SK-N-MC (cell line): ENCODE measurements around the gene ADAM33.

Experiments
- DNase-seq: peaks from one replicate; pipeline ENCODE4 v3.0.0-alpha.2; 2011; ENCODE audit warnings: low read depth, low spot score
- H3K27ac ChIP-seq: fragments of 200-600 bp; sonication (generic); 2 replicates; pipeline ENCODE4 v1.5.1; 2016; ENCODE audit warnings: mixed run types
- H3K36me3 ChIP-seq: fragments of 200-600 bp; sonication (generic); 2 replicates; pipeline ENCODE4 v1.6.1; 2017; ENCODE audit warnings: antibody characterized with exemption, low read length, mixed read lengths; ENCODE audit not compliant: insufficient read depth
- H3K4me3 ChIP-seq: fragments of 200-600 bp; sonication (generic); 2 replicates; pipeline ENCODE4 v1.5.1; 2016
- H3K9ac ChIP-seq: fragments of 200-600 bp; sonication (generic); 2 replicates; pipeline ENCODE4 v1.8.0; 2017; ENCODE audit warnings: mixed run types, mixed read lengths; ENCODE audit not compliant: insufficient read length
- H3K9me3 ChIP-seq: fragments of 200-600 bp; sonication (generic); 2 replicates; pipeline ENCODE4 v1.6.1; 2017; ENCODE audit warnings: low read depth, mild to moderate bottlenecking, antibody characterized with exemption, low read length, moderate library complexity, mixed read lengths
- EZH2 ChIP-seq: fragments of 200-600 bp; sonication (generic); IDR thresholded peaks from one replicate; pipeline ENCODE4 v1.6.1; 2017; ENCODE audit warnings: antibody characterized with exemption
- FOXP2 ChIP-seq: optimal IDR thresholded peaks from 2 replicates; pipeline ENCODE3; 2011; ENCODE audit warnings: mild to moderate bottlenecking, moderate library complexity; ENCODE audit not compliant: insufficient read depth; ENCODE audit errors: extremely low read length, control extremely low read depth
- POLR2AphosphoS5 ChIP-seq: IDR thresholded peaks from 2 replicates; pipeline ENCODE4 v1.6.1; 2012; ENCODE audit warnings: mild to moderate bottlenecking, low read depth, low read length, borderline replicate concordance

Gene ADAM33

GRCh38 chr20:3651204-3651962 is 30.4 kb downstream of the ADAM33 start:
- Histone ChIP-seq H3K27ac (no peak overlapping the region), H3K9ac (no peak overlapping the region), H3K4me3 (no peak overlapping the region), H3K9me3 (no peaks in the 10 kb centered on the region), H3K36me3 (no peaks in the 10 kb centered on the region)
- no peak for DNase-seq
- no peak for TF ChIP-seq EZH2
- no peak for TF ChIP-seq FOXP2
- no peak for TF ChIP-seq POLR2AphosphoS5

- DNase-seq: no peak
- no peak overlapping the region for H3K4me3 ChIP-seq
- TF ChIP-seq POLR2AphosphoS5 (no peak), FOXP2 (no peak), EZH2 (no peak)
- H3K9ac ChIP-seq: no peak overlapping the region
- H3K9me3 ChIP-seq: no peaks in the 10 kb centered on the region
- no peak overlapping the region for H3K27ac ChIP-seq
- H3K36me3 ChIP-seq: no peaks in the 10 kb centered on the region
These were observed 32.9 kb downstream of the ADAM33 start for GRCh38 chr20:3648951-3649350.

GRCh38 chr20:3647473-3647872 is 34.3 kb downstream of the ADAM33 start:
- DNase-seq: no peak
- no peak for TF ChIP-seq POLR2AphosphoS5
- no peak for TF ChIP-seq EZH2
- no peak for TF ChIP-seq FOXP2
- Histone ChIP-seq H3K36me3 (no peaks in the 10 kb centered on the region), H3K27ac (no peak overlapping the region), H3K9me3 (no peaks in the 10 kb centered on the region), H3K4me3 (no peak overlapping the region), H3K9ac (no peak overlapping the region)

- no peaks in the 10 kb centered on the region for H3K36me3 ChIP-seq
- DNase-seq: no peak
- H3K9ac ChIP-seq: no peak overlapping the region
- no peaks in the 10 kb centered on the region for H3K9me3 ChIP-seq
- no peak overlapping the region for H3K27ac ChIP-seq
- no peak overlapping the region for H3K4me3 ChIP-seq
- TF ChIP-seq EZH2: no peak
- no peak for TF ChIP-seq POLR2AphosphoS5
- no peak for TF ChIP-seq FOXP2
These were observed 35.2 kb downstream of the ADAM33 start for GRCh38 chr20:3646651-3647050.

- TF ChIP-seq EZH2: no peak
- no peak for TF ChIP-seq FOXP2
- no peak for TF ChIP-seq POLR2AphosphoS5
- DNase-seq: no peak
- Histone ChIP-seq H3K27ac (no peak overlapping the region), H3K9me3 (no peaks in the 10 kb centered on the region), H3K4me3 (no peak overlapping the region), H3K9ac (no peak overlapping the region), H3K36me3 (no peaks in the 10 kb centered on the region)
These were observed 35.8 kb downstream of the ADAM33 start for GRCh38 chr20:3646067-3646440.

GRCh38 chr20:3645309-3646066 is 36.3 kb downstream of the ADAM33 start:
- Histone ChIP-seq H3K9me3 (no peaks in the 10 kb centered on the region; the same call in 1 of the 2 replicates), H3K9ac (no peak overlapping the region), H3K4me3 (no peak overlapping the region), H3K36me3 (0 out of 2 replicates have a peak, but pooled peaks cover 2% of the 10 kb centered on the region), H3K27ac (no peak overlapping the region)
- TF ChIP-seq EZH2 (no peak), POLR2AphosphoS5 (no peak), FOXP2 (no peak)
- DNase-seq: no peak

- TF ChIP-seq FOXP2 (no peak), POLR2AphosphoS5 (no peak), EZH2 (no peak)
- Histone ChIP-seq H3K9me3 (no peaks in the 10 kb centered on the region; the same call in 1 of the 2 replicates), H3K36me3 (0 out of 2 replicates have a peak, but pooled peaks cover 3% of the 10 kb centered on the region), H3K27ac (no peak overlapping the region), H3K4me3 (no peak overlapping the region), H3K9ac (no peak overlapping the region)
- no peak for DNase-seq
These were observed 41.6 kb downstream of the ADAM33 start for GRCh38 chr20:3640259-3640658.

- Histone ChIP-seq H3K9ac (no peak overlapping the region), H3K27ac (no peak overlapping the region), H3K36me3 (no peaks in the 10 kb centered on the region), H3K9me3 (no peaks in the 10 kb centered on the region; the same call in 1 of the 2 replicates), H3K4me3 (no peak overlapping the region)
- TF ChIP-seq POLR2AphosphoS5: no peak
- no peak for TF ChIP-seq FOXP2
- no peak for TF ChIP-seq EZH2
- DNase-seq: no peak
These were observed 46.5 kb downstream of the ADAM33 start for GRCh38 chr20:3635346-3635745.
